Common myeloid progenitor, CD34-positive (primary cell): ENCODE results near the gene CT45A10.
"Not testable (repeated sequence)": the region's sequence is repeated elsewhere in the genome, so short reads cannot be mapped to it uniquely, and the experiment has no call there.

Experiments used
- CTCF ChIA-PET: fragments of 350-600 bp; sonication (Branson Sonifier 250); formaldehyde crosslinking; loops from one replicate; lab custom pipeline; 2021; ENCODE audit warnings: antibody characterized with exemption; lab: Charles Lee
- POLR2A ChIA-PET: fragments of 350-600 bp; sonication (Branson Sonifier 250); formaldehyde crosslinking; loops from one replicate; lab custom pipeline; 2021; ENCODE audit warnings: antibody characterized with exemption; lab: Charles Lee
- DNase-seq, 3 donors: peaks; one replicate each; pipeline versions ENCODE4 v3.0.0 to v3.0.0-alpha.2; 2013
- H3K27ac ChIP-seq, 2 experiments: 1 replicate in 1 of 2; 2 replicates in 1 of 2; pipeline ENCODE4 v1.7.0; 2013; ENCODE audit warnings: inconsistent platforms in 2 of 2, low read length in 2 of 2, mild to moderate bottlenecking in 2 of 2, low read depth in 1 of 2, moderate library complexity in 1 of 2; ENCODE audit not compliant: severe bottlenecking in 2 of 2, insufficient read depth in 1 of 2, poor library complexity in 1 of 2
- H3K27me3 ChIP-seq, 5 experiments: replicated peaks in 2 of 5; 1 replicate in 3 of 5; 2 replicates in 2 of 5; pipeline versions ENCODE4 v1.6.1 to v1.7.0; 2013; ENCODE audit warnings: low read length in 4 of 5, mild to moderate bottlenecking in 2 of 5, moderate library complexity in 2 of 5, inconsistent platforms in 1 of 5; ENCODE audit not compliant: insufficient read depth in 5 of 5, control insufficient read depth in 4 of 5
- H3K36me3 ChIP-seq, 4 experiments: 1 replicate in 2 of 4; 2 replicates in 2 of 4; pipeline versions ENCODE4 v1.6.1 to v1.7.0; 2013; ENCODE audit warnings: low read length in 3 of 4, control low read depth in 1 of 4, mild to moderate bottlenecking in 1 of 4; ENCODE audit not compliant: control insufficient read depth in 4 of 4, insufficient read depth in 4 of 4
- H3K4me1 ChIP-seq, 4 experiments: 1 replicate in 3 of 4; 2 replicates in 1 of 4; pipeline versions ENCODE4 v1.6.1 to v1.7.1; 2013; ENCODE audit warnings: low read length in 3 of 4, mild to moderate bottlenecking in 3 of 4, control low read depth in 1 of 4, inconsistent platforms in 1 of 4, moderate library complexity in 1 of 4; ENCODE audit not compliant: control insufficient read depth in 4 of 4, insufficient read depth in 4 of 4; ENCODE audit errors: control extremely low read depth in 1 of 4
- H3K4me3 ChIP-seq, 7 experiments: 1 replicate in 4 of 7; 2 replicates in 3 of 7; pipeline versions ENCODE4 v1.5.1 to v1.7.0; 2013; ENCODE audit warnings: mild to moderate bottlenecking in 7 of 7, low read length in 6 of 7, moderate library complexity in 6 of 7, inconsistent platforms in 2 of 7, low read depth in 2 of 7, control low read depth in 1 of 7; ENCODE audit not compliant: insufficient read depth in 4 of 7, control insufficient read depth in 1 of 7; ENCODE audit errors: extremely low read depth in 1 of 7
- H3K9me3 ChIP-seq, 5 experiments: 1 replicate in 4 of 5; 2 replicates in 1 of 5; pipeline versions ENCODE4 v1.6.1 to v1.7.1; 2013; ENCODE audit warnings: low read length in 4 of 5, mild to moderate bottlenecking in 2 of 5, inconsistent platforms in 1 of 5, low read depth in 1 of 5, moderate library complexity in 1 of 5; ENCODE audit not compliant: control insufficient read depth in 4 of 5, insufficient read depth in 2 of 5; ENCODE audit errors: control extremely low read depth in 1 of 5
- WGBS: methylation state at CpG from one replicate; pipeline ENCODE4 v1.1.5; 2013; ENCODE audit not compliant: insufficient coverage; 5-methylcytosine and 5-hydroxymethylcytosine counted together

The CT45A10 gene

DNA sequence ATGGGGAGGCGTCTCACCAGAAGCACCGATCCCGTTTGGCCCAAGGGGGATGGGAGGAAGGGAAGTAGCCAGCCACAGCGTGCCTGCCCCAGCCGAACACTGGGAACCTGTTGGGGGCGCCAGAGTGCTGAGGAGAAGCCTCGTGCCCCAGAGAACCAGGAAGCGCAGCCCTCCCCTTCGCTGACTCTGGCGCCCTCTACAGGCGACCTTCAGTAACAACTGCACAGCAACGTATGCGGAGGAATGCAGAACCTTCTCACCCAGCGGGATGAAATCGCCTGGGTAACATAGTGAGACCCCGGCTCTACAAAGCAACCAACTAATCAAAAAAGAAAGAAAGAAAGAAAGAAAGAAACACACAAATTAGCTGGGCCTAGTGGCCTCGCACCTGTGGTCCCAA lies 38.8 kb downstream of the CT45A10 start, which contains the start of gene CT45A8:
TSS of gene CT45A8 (minus strand) at position 101 of the 400 bp plus-strand sequence. CDS start 3,755 bp downstream, outside the sequence.
- H3K9me3 ChIP-seq, POLR2A ChIA-PET, H3K27ac ChIP-seq, H3K36me3 ChIP-seq, DNase-seq, H3K27me3 ChIP-seq, CTCF ChIA-PET, H3K4me1 ChIP-seq, H3K4me3 ChIP-seq: not testable (repeated sequence)
- WGBS = no CpG with 5 or more reads among the region's 17 CpGs

DNA sequence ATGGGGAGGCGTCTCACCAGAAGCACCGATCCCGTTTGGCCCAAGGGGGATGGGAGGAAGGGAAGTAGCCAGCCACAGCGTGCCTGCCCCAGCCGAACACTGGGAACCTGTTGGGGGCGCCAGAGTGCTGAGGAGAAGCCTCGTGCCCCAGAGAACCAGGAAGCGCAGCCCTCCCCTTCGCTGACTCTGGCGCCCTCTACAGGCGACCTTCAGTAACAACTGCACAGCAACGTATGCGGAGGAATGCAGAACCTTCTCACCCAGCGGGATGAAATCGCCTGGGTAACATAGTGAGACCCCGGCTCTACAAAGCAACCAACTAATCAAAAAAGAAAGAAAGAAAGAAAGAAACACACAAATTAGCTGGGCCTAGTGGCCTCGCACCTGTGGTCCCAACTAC lies 56.1 kb downstream of the CT45A10 start, which contains the start of gene CT45A7:
TSS of gene CT45A7 (minus strand) at position 101 of the 400 bp plus-strand sequence. CDS start 3,747 bp downstream, outside the sequence.
- CTCF ChIA-PET, H3K9me3 ChIP-seq, H3K27me3 ChIP-seq, DNase-seq, H3K4me1 ChIP-seq, H3K36me3 ChIP-seq, H3K4me3 ChIP-seq, POLR2A ChIA-PET, H3K27ac ChIP-seq: not testable (repeated sequence)
- WGBS = no CpG with 5 or more reads among the region's 17 CpGs
